Stimulated activated naive CD8-positive, alpha-beta T cell treated with anti-CD3 and anti-CD28 coated beads, Interleukin-15, Interleukin-2, amounts not matched to agents 100 ng/mL and 50 ng/mL, for 24 hours (primary cell): ENCODE data around the gene GTF2H4.

Experiments used
- H3K27ac Mint-ChIP-seq: one replicate; pipeline ENCODE4 v1.8.0; 2021; ENCODE audit warnings: mild to moderate bottlenecking, mixed read lengths
- H3K27me3 Mint-ChIP-seq: one replicate; pipeline ENCODE4 v1.8.0; 2021; ENCODE audit warnings: mixed read lengths
- H3K36me3 Mint-ChIP-seq: one replicate; pipeline ENCODE4 v1.8.0; 2021; ENCODE audit warnings: low read depth, mixed read lengths
- H3K4me1 Mint-ChIP-seq: one replicate; pipeline ENCODE4 v1.8.0; 2021; ENCODE audit warnings: low read depth, mixed read lengths
- H3K4me3 Mint-ChIP-seq: one replicate; pipeline ENCODE4 v1.8.0; 2021; ENCODE audit warnings: mild to moderate bottlenecking, mixed read lengths
- H3K9me3 Mint-ChIP-seq: one replicate; pipeline ENCODE4 v1.8.0; 2021; ENCODE audit warnings: mixed read lengths

GTF2H4 gene

GRCh38 chr6:30887901-30888815 is 19.8 kb upstream of the GTF2H4 start:
- H3K4me3 Mint-ChIP-seq = no peak overlapping the region
- no peaks in the 10 kb centered on the region for H3K27me3 Mint-ChIP-seq
- peaks cover 29% of the 10 kb centered on the region for H3K4me1 Mint-ChIP-seq
- H3K36me3 Mint-ChIP-seq = no peaks in the 10 kb centered on the region
- H3K9me3 Mint-ChIP-seq = no peaks in the 10 kb centered on the region
- no peak overlapping the region for H3K27ac Mint-ChIP-seq

- Mint-ChIP-seq H3K27me3 (no peaks in the 10 kb centered on the region), H3K27ac (no peak overlapping the region), H3K4me3 (no peak overlapping the region), H3K9me3 (no peaks in the 10 kb centered on the region), H3K4me1 (peaks cover 22% of the 10 kb centered on the region), H3K36me3 (no peaks in the 10 kb centered on the region)
Observed at GRCh38 chr6:30888816-30889495, 19.1 kb upstream of the GTF2H4 start.

DNA sequence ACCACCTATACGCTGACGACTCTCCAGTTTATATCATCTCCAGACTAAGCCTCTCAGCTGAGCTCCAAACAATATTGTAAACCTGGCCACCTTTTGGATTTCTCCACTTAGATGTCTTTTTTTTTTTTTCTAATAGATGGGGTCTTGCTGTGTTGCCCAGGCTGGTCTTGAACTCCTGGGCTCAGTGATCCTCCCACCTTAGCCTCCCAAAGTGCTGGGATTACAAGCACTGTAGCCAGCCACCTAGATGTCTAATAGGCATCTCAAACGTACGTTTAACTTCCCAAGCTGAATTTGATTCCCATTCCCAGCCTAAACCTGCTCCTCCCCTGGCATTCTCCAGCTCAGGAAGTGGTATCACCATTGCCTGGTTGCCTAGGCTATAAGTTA is 18.5 kb upstream of the GTF2H4 start:
- H3K36me3 Mint-ChIP-seq = no peaks in the 10 kb centered on the region
- H3K27me3 Mint-ChIP-seq = no peaks in the 10 kb centered on the region
- no peaks in the 10 kb centered on the region for H3K9me3 Mint-ChIP-seq
- H3K27ac Mint-ChIP-seq = no peak overlapping the region
- peaks cover 22% of the 10 kb centered on the region for H3K4me1 Mint-ChIP-seq
- H3K4me3 Mint-ChIP-seq = no peak overlapping the region

DNA sequence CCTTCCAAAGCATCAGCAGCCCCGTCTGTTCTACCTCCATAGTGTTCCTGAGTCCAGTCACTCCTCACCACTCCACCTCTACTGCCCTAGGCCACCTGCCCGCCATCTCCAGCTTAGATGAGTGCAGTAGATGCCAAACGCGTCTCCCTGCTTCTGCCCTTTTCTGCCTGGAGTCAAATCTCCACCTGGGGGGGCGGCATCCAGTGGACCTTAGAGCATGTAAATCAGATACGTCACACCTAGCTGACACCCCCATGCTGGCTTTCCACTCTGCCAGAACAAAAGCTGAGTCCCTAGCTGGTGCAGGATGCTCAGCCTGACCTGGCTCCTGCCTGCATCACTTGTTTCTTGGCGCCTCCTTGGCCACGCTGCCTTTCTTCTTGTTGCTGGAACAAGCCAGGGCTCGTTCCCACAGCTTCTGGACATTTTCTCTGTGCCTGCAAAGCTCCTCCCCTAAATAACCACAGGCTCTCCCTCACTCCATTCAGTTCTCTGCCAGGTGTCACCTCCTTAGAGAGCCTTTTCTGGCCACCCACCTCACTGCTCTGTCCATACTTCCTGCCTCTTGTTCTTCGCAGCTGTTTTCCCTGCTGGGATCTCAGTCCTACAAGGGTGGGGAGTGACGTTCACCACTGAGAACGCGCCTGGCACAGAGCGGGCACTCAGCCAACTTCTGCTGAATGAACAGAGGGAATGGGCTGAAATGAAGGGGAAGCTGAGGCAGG is 17.9 kb upstream of the GTF2H4 start:
- Mint-ChIP-seq H3K4me1 (peaks cover 18% of the 10 kb centered on the region), H3K27me3 (no peaks in the 10 kb centered on the region), H3K36me3 (peaks cover 6% of the 10 kb centered on the region), H3K27ac (no peak overlapping the region), H3K9me3 (no peaks in the 10 kb centered on the region), H3K4me3 (no peak overlapping the region)

GRCh38 chr6:30890646-30891449 is 17.2 kb upstream of the GTF2H4 start:
- Mint-ChIP-seq H3K4me3 (no peak overlapping the region), H3K4me1 (peaks cover 11% of the 10 kb centered on the region), H3K9me3 (no peaks in the 10 kb centered on the region), H3K27ac (no peak overlapping the region), H3K36me3 (peaks cover 6% of the 10 kb centered on the region), H3K27me3 (no peaks in the 10 kb centered on the region)

- Mint-ChIP-seq H3K27ac (no peak overlapping the region), H3K4me3 (no peak overlapping the region), H3K4me1 (peaks cover 5% of the 10 kb centered on the region), H3K36me3 (peaks cover 6% of the 10 kb centered on the region), H3K27me3 (no peaks in the 10 kb centered on the region), H3K9me3 (no peaks in the 10 kb centered on the region)
Observed at GRCh38 chr6:30891450-30891723, 16.6 kb upstream of the GTF2H4 start.

DNA sequence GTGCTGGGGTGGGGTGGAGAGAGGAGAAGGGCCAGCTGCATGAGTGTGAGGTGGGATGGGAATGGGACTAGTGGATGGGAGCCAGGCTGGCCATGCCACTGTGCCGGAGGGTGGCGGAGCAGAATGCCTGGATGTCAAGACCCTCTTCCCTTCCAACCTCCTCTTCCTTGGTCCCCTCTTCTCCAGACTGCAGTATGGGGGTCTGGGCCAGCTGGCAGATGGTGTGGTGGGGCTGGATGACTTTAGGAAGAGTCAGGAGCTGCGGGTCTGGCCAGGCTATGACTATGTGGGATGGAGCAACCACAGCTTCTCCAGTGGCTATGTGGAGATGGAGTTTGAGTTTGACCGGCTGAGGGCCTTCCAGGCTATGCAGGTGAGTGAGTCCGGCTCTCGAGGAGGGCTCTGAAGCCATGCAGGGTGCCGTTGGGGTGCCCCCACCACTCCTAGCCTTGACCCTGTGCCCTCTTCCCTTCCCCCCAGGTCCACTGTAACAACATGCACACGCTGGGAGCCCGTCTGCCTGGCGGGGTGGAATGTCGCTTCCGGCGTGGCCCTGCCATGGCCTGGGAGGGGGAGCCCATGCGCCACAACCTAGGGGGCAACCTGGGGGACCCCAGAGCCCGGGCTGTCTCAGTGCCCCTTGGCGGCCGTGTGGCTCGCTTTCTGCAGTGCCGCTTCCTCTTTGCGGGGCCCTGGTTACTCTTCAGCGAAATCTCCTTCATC is 16.0 kb upstream of the GTF2H4 start:
- Mint-ChIP-seq H3K4me3 (no peak overlapping the region), H3K36me3 (peaks cover 6% of the 10 kb centered on the region), H3K27ac (no peak overlapping the region), H3K9me3 (no peaks in the 10 kb centered on the region), H3K27me3 (no peaks in the 10 kb centered on the region), H3K4me1 (no peaks in the 10 kb centered on the region)

DNA sequence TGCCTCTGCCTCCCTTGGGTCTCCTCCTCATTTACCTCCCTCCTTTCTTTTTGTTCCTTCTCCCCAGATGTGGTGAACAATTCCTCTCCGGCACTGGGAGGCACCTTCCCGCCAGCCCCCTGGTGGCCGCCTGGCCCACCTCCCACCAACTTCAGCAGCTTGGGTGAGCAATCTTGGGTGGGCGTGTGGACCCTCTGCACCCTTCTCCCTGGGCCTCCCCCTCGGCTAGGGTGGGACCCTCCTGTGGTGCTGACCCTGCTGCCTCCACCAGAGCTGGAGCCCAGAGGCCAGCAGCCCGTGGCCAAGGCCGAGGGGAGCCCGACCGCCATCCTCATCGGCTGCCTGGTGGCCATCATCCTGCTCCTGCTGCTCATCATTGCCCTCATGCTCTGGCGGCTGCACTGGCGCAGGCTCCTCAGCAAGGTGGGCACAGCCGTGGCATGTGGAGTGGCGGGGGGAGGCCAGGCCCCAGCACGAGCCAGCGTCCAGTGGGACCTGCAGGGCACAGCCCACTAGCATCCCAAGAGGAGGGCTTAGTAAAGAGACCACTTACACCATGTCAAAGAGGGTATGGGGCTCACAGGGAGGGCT is 14.9 kb upstream of the GTF2H4 start:
- H3K9me3 Mint-ChIP-seq = no peaks in the 10 kb centered on the region
- H3K36me3 Mint-ChIP-seq = peaks cover 6% of the 10 kb centered on the region
- no peaks in the 10 kb centered on the region for H3K4me1 Mint-ChIP-seq
- H3K27me3 Mint-ChIP-seq = no peaks in the 10 kb centered on the region
- H3K27ac Mint-ChIP-seq = no peak overlapping the region
- H3K4me3 Mint-ChIP-seq = no peak overlapping the region

- peaks cover 6% of the 10 kb centered on the region for H3K36me3 Mint-ChIP-seq
- H3K9me3 Mint-ChIP-seq = no peaks in the 10 kb centered on the region
- H3K27me3 Mint-ChIP-seq = no peaks in the 10 kb centered on the region
- no peaks in the 10 kb centered on the region for H3K4me1 Mint-ChIP-seq
- no peak overlapping the region for H3K27ac Mint-ChIP-seq
- no peak overlapping the region for H3K4me3 Mint-ChIP-seq
Observed at GRCh38 chr6:30893666-30894065, 14.3 kb upstream of the GTF2H4 start.

DNA sequence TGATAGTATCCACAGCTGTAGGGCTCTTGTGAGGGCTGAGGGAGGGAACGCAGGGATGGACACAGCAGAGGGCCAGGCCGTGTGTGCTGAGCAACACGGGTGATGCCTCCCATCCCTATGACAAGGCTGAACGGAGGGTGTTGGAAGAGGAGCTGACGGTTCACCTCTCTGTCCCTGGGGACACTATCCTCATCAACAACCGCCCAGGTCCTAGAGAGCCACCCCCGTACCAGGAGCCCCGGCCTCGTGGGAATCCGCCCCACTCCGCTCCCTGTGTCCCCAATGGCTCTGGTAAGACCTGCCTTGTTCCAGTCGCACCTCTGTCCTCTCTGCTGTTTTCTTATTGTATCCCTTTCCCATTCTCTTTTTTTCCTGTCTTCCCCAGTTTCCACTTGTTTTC is 13.6 kb upstream of the GTF2H4 start:
- no peaks in the 10 kb centered on the region for H3K4me1 Mint-ChIP-seq
- peaks cover 6% of the 10 kb centered on the region for H3K36me3 Mint-ChIP-seq
- H3K27ac Mint-ChIP-seq = no peak overlapping the region
- no peak overlapping the region for H3K4me3 Mint-ChIP-seq
- no peaks in the 10 kb centered on the region for H3K27me3 Mint-ChIP-seq
- H3K9me3 Mint-ChIP-seq = no peaks in the 10 kb centered on the region

- Mint-ChIP-seq H3K4me1 (no peaks in the 10 kb centered on the region), H3K36me3 (peaks cover 6% of the 10 kb centered on the region), H3K4me3 (no peak overlapping the region), H3K27ac (no peak overlapping the region), H3K9me3 (no peaks in the 10 kb centered on the region), H3K27me3 (no peaks in the 10 kb centered on the region)
Observed at GRCh38 chr6:30894935-30895334, 13.1 kb upstream of the GTF2H4 start.

- Mint-ChIP-seq H3K4me3 (no peak overlapping the region), H3K27ac (no peak overlapping the region), H3K27me3 (no peaks in the 10 kb centered on the region), H3K36me3 (peaks cover 6% of the 10 kb centered on the region), H3K4me1 (no peaks in the 10 kb centered on the region), H3K9me3 (no peaks in the 10 kb centered on the region)
Observed at GRCh38 chr6:30895343-30895742, 12.7 kb upstream of the GTF2H4 start.

DNA sequence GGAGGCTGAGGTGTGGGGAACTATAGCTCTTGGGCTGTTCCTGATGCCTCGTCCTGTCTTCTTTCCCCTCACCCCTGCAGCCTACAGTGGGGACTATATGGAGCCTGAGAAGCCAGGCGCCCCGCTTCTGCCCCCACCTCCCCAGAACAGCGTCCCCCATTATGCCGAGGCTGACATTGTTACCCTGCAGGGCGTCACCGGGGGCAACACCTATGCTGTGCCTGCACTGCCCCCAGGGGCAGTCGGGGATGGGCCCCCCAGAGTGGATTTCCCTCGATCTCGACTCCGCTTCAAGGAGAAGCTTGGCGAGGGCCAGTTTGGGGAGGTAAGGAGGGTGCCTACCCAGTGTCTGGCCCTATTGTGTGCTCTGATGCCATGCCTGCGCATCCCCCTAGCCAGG is 11.5 kb upstream of the GTF2H4 start:
- H3K9me3 Mint-ChIP-seq = no peaks in the 10 kb centered on the region
- H3K4me1 Mint-ChIP-seq = peaks cover 7% of the 10 kb centered on the region
- no peak overlapping the region for H3K4me3 Mint-ChIP-seq
- peaks cover 6% of the 10 kb centered on the region for H3K36me3 Mint-ChIP-seq
- no peaks in the 10 kb centered on the region for H3K27me3 Mint-ChIP-seq
- H3K27ac Mint-ChIP-seq = no peak overlapping the region

- peaks cover 6% of the 10 kb centered on the region for H3K36me3 Mint-ChIP-seq
- H3K27ac Mint-ChIP-seq = no peak overlapping the region
- no peaks in the 10 kb centered on the region for H3K27me3 Mint-ChIP-seq
- no peaks in the 10 kb centered on the region for H3K9me3 Mint-ChIP-seq
- H3K4me3 Mint-ChIP-seq = no peak overlapping the region
- H3K4me1 Mint-ChIP-seq = peaks cover 12% of the 10 kb centered on the region
Observed at GRCh38 chr6:30897882-30898281, 10.1 kb upstream of the GTF2H4 start.
